GM23338 (cell line): ENCODE results near the gene KIAA1217.

Experiments
- EZH2 ChIP-seq: fragments of 200-600 bp; sonication (generic); IDR thresholded peaks from one replicate; pipeline ENCODE4 v1.8.0; 2017; ENCODE audit warnings: antibody characterized with exemption, mild to moderate bottlenecking, low read depth; ENCODE audit not compliant: unreplicated experiment
- EZH2phosphoT487 ChIP-seq: fragments of 200-600 bp; sonication (generic); IDR thresholded peaks from one replicate; pipeline ENCODE4 v1.8.1; 2018; ENCODE audit warnings: antibody characterized with exemption; ENCODE audit not compliant: unreplicated experiment
- POLR2AphosphoS5 ChIP-seq: IDR thresholded peaks from 2 replicates; pipeline ENCODE4 v1.6.1; 2016; ENCODE audit warnings: antibody characterized with exemption, low read depth
- TF ChIP-seq, protein P1 (sequence below), 2 experiments: fragments of 200-600 bp in 1 of 2; sonication (generic) in 1 of 2; conservative IDR thresholded peaks; 2 replicates each; pipeline versions ENCODE4 v1.5.1 to v1.6.1; 2016 to 2017; ENCODE audit warnings: antibody characterized with exemption in 2 of 2, low read depth in 2 of 2, mild to moderate bottlenecking in 2 of 2, moderate library complexity in 1 of 2
- TF ChIP-seq, protein P2 (sequence below): IDR thresholded peaks from one replicate; pipeline ENCODE4 v1.6.1; 2018; ENCODE audit warnings: antibody characterized with exemption; ENCODE audit not compliant: unreplicated experiment

DNA sequence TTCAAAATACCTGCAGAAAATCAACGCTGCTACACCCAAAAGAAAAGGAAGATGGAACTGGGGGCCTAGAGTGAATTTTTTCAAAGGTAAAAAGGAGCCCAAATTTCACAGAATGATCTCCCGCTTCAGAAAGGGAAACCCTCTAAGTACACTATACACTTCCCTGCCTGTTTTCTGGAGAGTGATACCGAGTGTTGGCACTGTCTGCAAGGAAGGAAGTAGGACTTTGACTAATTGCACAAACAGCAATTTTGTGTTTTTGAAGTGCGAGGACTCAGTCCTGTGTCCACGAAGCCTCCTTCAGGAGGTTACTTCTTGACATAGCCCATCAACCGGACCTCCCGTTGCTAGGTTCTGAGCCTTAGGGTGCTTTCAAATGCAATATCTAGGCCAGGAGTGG lies 106.3 kb downstream of the KIAA1217 start:
- TF ChIP-seq, protein P1, sequence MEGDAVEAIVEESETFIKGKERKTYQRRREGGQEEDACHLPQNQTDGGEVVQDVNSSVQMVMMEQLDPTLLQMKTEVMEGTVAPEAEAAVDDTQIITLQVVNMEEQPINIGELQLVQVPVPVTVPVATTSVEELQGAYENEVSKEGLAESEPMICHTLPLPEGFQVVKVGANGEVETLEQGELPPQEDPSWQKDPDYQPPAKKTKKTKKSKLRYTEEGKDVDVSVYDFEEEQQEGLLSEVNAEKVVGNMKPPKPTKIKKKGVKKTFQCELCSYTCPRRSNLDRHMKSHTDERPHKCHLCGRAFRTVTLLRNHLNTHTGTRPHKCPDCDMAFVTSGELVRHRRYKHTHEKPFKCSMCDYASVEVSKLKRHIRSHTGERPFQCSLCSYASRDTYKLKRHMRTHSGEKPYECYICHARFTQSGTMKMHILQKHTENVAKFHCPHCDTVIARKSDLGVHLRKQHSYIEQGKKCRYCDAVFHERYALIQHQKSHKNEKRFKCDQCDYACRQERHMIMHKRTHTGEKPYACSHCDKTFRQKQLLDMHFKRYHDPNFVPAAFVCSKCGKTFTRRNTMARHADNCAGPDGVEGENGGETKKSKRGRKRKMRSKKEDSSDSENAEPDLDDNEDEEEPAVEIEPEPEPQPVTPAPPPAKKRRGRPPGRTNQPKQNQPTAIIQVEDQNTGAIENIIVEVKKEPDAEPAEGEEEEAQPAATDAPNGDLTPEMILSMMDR (conservative IDR thresholded peaks at IDR 0.05; ENCODE audit: low read depth in 2 of 2): no peak
- TF ChIP-seq POLR2AphosphoS5 (no peak), EZH2phosphoT487 (no peak), EZH2 (no peak)
- TF ChIP-seq, protein P2, sequence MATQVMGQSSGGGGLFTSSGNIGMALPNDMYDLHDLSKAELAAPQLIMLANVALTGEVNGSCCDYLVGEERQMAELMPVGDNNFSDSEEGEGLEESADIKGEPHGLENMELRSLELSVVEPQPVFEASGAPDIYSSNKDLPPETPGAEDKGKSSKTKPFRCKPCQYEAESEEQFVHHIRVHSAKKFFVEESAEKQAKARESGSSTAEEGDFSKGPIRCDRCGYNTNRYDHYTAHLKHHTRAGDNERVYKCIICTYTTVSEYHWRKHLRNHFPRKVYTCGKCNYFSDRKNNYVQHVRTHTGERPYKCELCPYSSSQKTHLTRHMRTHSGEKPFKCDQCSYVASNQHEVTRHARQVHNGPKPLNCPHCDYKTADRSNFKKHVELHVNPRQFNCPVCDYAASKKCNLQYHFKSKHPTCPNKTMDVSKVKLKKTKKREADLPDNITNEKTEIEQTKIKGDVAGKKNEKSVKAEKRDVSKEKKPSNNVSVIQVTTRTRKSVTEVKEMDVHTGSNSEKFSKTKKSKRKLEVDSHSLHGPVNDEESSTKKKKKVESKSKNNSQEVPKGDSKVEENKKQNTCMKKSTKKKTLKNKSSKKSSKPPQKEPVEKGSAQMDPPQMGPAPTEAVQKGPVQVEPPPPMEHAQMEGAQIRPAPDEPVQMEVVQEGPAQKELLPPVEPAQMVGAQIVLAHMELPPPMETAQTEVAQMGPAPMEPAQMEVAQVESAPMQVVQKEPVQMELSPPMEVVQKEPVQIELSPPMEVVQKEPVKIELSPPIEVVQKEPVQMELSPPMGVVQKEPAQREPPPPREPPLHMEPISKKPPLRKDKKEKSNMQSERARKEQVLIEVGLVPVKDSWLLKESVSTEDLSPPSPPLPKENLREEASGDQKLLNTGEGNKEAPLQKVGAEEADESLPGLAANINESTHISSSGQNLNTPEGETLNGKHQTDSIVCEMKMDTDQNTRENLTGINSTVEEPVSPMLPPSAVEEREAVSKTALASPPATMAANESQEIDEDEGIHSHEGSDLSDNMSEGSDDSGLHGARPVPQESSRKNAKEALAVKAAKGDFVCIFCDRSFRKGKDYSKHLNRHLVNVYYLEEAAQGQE: no peak
